ENCODE results near the gene UGT1A4. TPM values are rescaled to one million over a fixed set of nuclear protein-coding genes. Genes with fewer than 3 reads are reported as not detected.

Gene UGT1A4
- total and polyA plus RNA-seq, 2 of the 8 experiments (the other 6 are each of a cell fraction or from before 2014, with no cell fraction given), result not detected

GRCh38 chr2:233758141-233758540, 39.6 kb downstream of the UGT1A4 start (continued):
- no peak for TF ChIP-seq CHD7 (IDR thresholded peaks at IDR 0.05; ENCODE audit: insufficient replicate concordance, low read length)
- no peak for TF ChIP-seq RFX5 (IDR thresholded peaks at IDR 0.05; ENCODE audit: borderline replicate concordance, low read depth, low read length)
- TF ChIP-seq SIN3A (conservative IDR thresholded peaks at IDR 0.05 in 1 of 2, IDR thresholded peaks at IDR 0.05 in 1 of 2; ENCODE audit: low read depth in 1 of 2, low read length in 2 of 2), result no peak
- TF ChIP-seq SP4 (IDR thresholded peaks at IDR 0.05; ENCODE audit: low read length), result no peak
- TF ChIP-seq JUND (IDR thresholded peaks at IDR 0.05; ENCODE audit: low read length), result no peak
- TF ChIP-seq ATF3 (IDR thresholded peaks at IDR 0.05; ENCODE audit: insufficient read depth, low read depth, low read length), result no peak
- no peak for TF ChIP-seq MAFK (IDR thresholded peaks at IDR 0.05; ENCODE audit: low read depth, low read length)
- TF ChIP-seq POU5F1 (IDR thresholded peaks at IDR 0.05; ENCODE audit: low read depth, low read length), result no peak
- TF ChIP-seq EZH2 (IDR thresholded peaks at IDR 0.05; ENCODE audit: low read depth, low read length, severe bottlenecking), result no peak
